Inflammatory macrophage (primary cell): Measurements from ENCODE around the gene AFAP1L1.

Source experiments
- DNase-seq, 2 donors: peaks; one replicate each; pipeline ENCODE4 v3.0.0-alpha.2; 2020 to 2022

The AFAP1L1 gene

GRCh38 chr5:149288436-149288835 is 16.8 kb downstream of the AFAP1L1 start:
- DNase-seq: peak in 1 of 2 donors; percentile 66

- DNase-seq: peak in 1 of 2 donors; percentile 9
These were observed 17.6 kb downstream of the AFAP1L1 start for GRCh38 chr5:149289301-149289700.

- no peak for DNase-seq
These were observed 23.5 kb downstream of the AFAP1L1 start for GRCh38 chr5:149294872-149295829.

GRCh38 chr5:149297340-149298025 is 25.8 kb downstream of the AFAP1L1 start:
- DNase-seq: no peak

GRCh38 chr5:149298163-149298562 is 26.5 kb downstream of the AFAP1L1 start:
- DNase-seq: no peak

GRCh38 chr5:149298842-149299404 is 27.3 kb downstream of the AFAP1L1 start:
- DNase-seq: no peak

- peak in 1 of 2 donors; percentile 7 for DNase-seq
These were observed 27.9 kb downstream of the AFAP1L1 start for GRCh38 chr5:149299451-149300054.

- no peak for DNase-seq
These were observed 28.8 kb downstream of the AFAP1L1 start for GRCh38 chr5:149300441-149300840.

GRCh38 chr5:149301049-149301743 is 29.5 kb downstream of the AFAP1L1 start:
- no peak for DNase-seq

- DNase-seq: no peak
These were observed 30.2 kb downstream of the AFAP1L1 start for GRCh38 chr5:149301744-149302380.

- peak in 1 of 2 donors; percentile 22 for DNase-seq
These were observed 31.0 kb downstream of the AFAP1L1 start for GRCh38 chr5:149302641-149303040.

GRCh38 chr5:149303210-149303609 is 31.6 kb downstream of the AFAP1L1 start:
- DNase-seq: no peak

- DNase-seq: no peak
These were observed 32.8 kb downstream of the AFAP1L1 start for GRCh38 chr5:149304195-149305078.

GRCh38 chr5:149309354-149309753 is 37.7 kb downstream of the AFAP1L1 start:
- DNase-seq: no peak

- no peak for DNase-seq
These were observed 38.8 kb downstream of the AFAP1L1 start for GRCh38 chr5:149310488-149310887.

- DNase-seq: no peak
These were observed 39.4 kb downstream of the AFAP1L1 start for GRCh38 chr5:149310947-149311658.

GRCh38 chr5:149313151-149313841 is 41.6 kb downstream of the AFAP1L1 start:
- DNase-seq: no peak

- no peak for DNase-seq
These were observed 43.0 kb downstream of the AFAP1L1 start for GRCh38 chr5:149314571-149315111.

GRCh38 chr5:149315753-149316152 is 44.1 kb downstream of the AFAP1L1 start:
- DNase-seq: no peak
